ENCODE measurements around the gene SOS2.

Gene SOS2

GRCh38 chr14:50231475-50232275 is at the start of gene SOS2:
Gene SOS2 (minus strand): TSS chr14:50231578. CDS start chr14:50231283, 295 bp downstream.
- peak; percentile 74 for DNase-seq

GRCh38 chr14:50272498-50272897 is 41.1 kb upstream of the SOS2 start:
- DNase-seq: no peak

DNA sequence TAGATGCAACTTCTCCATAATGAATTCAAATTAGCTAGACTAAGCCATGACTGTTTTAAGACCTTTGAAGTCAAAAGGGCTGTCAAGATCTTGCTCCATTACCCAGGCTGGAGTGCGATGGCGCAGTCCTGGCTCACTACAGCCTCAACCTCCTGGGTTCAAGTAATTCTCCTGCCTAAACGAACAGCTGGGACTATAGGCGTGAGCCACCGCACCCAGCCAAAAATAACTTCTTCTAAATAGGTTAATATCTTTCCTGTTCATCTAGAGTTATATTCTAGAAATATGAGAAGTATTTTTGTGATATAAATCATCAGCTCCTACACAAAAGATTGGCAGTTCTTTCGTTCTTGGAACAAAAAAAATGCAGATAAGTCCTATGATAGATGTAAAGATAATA is 39.6 kb upstream of the SOS2 start:
- DNase-seq: no peak

- no peak for DNase-seq
Observed at GRCh38 chr14:50265029-50265428, 33.7 kb upstream of the SOS2 start.

DNA sequence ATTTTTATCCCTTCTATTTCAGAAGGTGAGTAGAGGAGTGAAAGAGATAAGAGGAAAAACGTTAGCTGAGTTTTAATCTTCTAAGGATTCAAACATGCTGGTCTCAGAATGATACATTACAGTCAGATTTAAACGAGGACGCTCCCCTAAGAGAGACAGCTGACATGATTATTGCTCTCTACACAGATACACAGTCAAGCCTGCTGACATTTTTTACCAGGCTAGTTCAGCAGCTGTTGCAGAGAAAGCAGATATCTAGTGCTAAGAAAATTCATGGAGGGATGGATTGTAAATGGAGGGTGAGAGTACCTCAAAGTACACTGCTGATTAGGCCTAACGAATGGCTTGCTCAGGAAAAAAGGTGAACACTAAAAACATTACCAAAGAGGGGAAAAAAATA is 31.9 kb upstream of the SOS2 start:
- no peak for DNase-seq

DNA sequence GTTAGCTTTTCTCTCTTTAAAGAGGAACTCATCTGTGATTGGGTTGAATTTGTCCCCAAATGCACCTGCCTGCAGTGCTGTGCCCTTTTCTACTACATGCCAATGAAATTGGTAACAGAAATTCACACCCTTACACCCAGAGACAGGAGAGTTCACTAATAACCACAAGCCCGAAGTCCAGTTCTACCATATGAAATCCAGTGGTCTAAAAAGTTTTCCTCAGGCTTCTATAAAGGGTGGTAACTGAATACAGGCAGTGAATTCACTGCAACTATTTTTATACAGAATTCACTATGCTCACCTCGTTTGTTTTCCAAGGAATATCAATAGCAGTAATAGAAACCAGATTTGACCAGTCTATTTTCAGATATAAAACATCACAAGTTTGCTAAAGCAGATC is 31.5 kb upstream of the SOS2 start:
- DNase-seq: no peak

- DNase-seq: peak; percentile 6
Observed at GRCh38 chr14:50260511-50260910, 29.1 kb upstream of the SOS2 start.

DNA sequence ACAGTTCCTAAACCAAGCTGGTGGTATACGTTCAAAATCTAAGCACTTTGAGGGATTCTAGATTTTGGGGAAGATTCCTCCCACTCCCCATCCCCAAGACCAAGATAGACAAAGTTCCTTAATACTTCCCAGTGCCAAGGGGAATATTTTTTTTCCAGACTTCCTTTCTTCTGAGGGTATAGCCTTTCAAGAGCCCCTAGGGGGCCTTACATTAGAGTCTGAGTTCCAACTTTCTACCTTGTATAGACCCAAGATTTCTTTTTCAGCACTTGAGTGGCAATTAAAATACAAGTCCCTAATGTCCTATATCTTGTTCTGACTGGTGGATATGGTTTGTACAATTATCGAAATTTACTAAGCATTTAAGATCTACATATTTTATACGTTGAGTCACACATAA is 28.7 kb upstream of the SOS2 start:
- DNase-seq: no peak

GRCh38 chr14:50257732-50258131 is 26.4 kb upstream of the SOS2 start:
- DNase-seq: no peak

GRCh38 chr14:50254248-50254647 is 22.9 kb upstream of the SOS2 start:
- DNase-seq: no peak

DNA sequence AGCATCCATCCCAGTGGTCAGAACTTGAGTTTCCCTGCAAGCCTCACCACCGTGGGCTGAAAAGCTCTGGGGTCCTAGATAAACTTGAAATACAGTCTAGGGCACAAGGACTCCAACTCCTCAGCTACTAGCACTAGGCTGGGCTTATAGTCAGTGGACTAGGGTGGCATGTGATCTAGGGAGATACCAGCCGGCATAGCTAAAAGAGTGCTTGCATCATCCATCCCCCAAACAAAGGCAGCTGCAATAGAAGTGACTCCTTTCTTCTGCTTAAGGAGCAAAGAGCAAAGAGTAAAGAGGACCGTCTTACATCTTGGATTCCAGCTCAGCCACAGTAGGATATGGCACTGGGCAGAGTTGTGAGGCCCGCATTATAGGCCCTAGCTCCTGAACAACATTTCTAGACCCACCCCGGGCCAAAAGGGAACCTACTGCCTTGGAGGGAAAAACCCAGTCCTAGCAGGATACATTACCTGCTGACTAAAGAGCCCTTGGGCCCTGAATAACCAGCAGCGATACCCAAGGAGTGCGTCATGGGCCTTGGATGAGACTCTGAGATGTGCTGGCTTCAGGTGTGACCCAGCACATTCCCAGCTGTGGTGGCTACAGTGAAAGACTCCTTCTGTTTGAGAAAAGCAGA is 17.9 kb upstream of the SOS2 start:
- no peak for DNase-seq

DNA sequence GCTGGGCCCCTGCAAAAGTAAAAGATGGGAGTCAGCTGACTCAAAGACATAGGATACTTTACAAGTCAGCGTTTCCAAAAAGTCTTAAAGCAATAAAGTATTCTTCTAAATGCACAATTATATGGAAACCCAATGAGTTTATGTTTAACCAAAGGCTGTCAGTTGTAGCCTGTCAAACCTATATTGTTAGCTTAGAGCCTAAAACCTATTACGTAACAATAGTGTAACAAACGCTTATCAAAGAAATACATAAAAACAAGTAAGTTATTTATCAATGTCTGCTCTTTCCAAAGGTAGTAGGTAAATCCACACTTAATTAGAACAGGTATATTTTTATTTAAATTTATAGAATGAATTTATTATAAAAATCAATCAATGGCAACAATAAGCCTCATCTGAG is 15.9 kb upstream of the SOS2 start:
- no peak for DNase-seq

DNA sequence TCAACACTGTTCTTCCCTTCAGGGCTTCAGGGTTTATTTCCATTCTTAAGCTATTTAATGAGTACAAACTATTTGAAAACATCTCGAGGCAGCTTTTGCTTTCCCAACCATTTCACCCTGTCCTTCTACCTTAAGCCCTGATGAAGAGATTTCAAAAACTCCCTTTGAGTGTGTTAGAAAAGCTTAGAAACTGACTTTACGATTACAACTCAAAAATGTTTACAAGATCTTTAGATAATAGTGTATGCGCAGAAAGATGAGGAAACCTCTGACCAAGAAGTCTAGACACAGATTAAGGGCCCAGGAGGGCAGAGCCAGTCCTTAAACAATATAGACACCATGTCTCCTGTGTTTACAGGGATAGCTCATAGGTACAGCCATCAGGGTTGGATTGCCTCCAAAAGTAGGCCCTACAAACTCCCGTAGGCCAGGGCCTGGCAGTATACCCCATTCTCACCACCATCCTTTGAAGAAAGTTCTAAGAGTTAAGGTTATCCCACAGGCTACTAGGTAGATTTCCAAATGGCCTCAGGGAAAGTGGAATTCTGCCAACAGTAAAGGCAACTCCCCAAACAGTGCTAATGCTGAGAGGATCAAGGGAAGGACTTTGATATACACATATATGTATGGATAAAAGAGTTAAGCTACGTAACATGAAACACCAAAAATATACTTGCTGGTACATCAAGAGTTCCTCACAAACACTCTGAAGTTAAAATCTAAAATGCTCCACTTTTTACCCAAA is 11.4 kb upstream of the SOS2 start:
- DNase-seq: no peak

GRCh38 chr14:50242096-50242495 is 10.7 kb upstream of the SOS2 start:
- DNase-seq: no peak

DNA sequence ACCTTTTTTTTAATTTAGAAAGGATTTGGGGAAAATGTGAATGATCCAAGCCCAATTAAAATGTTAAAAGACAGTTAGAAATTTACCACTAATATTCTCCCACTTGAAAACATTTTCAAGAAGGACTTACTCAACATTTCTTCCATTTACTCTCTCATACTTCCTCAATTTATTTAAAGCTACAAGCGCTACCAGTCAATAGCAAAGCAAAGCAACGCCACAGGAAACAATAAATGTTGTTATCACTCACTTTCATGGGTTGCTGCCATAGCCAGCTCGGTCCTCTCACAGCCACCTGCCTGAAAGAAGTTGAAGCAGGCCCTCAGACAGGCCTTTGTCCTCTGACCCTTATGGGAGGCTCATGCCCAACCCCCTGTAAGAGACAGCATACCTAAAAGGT is 6.0 kb upstream of the SOS2 start:
- DNase-seq: no peak

GRCh38 chr14:50233951-50234250 is 2.5 kb upstream of the SOS2 start:
- DNase-seq: no peak

GRCh38 chr14:50233166-50233950 is 2.0 kb upstream of the SOS2 start:
- no peak for DNase-seq

DNA sequence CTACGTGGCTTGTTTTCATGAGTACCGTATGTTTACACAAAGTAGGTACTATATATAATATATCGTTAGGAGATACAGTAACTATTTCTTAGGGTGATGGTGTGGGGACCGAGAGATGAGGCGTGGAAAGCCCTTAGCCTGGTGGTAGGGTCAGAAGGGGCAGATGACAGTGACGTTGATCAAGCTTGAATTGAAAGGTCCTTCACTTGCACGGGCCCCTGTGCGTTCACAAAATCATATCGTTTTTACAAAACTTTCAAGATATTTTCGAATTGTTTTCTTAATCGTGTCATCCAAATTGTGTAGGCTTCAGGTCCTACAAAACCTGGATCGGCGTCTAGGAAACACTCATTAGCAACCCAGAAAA is 881 bp upstream of the SOS2 start:
- no peak for DNase-seq

- no peak for DNase-seq
Observed at GRCh38 chr14:50230701-50231474, 490 bp downstream of the SOS2 start.

- DNase-seq: no peak
Observed at GRCh38 chr14:50230401-50230700, 1.0 kb downstream of the SOS2 start.

- no peak for DNase-seq
Observed at GRCh38 chr14:50229681-50230080, 1.7 kb downstream of the SOS2 start.

DNA sequence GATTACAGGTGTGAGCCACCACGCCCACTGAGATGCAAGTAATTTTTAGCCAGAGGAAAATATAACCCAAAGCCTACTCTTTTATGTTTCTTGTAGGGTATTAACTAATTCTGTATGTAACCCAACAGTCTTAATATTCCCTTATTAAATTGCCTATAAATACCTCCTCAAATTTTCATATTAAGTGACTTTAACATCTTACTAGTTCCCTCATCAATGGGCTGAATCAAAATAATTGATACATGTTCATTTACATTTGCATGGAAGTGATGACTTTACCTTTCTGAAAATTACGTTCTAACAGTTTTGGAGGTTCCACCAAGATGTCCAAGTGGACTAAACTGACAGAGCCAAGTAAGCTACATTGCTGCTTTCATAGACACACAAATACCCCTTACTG is 3.1 kb downstream of the SOS2 start:
- no peak for DNase-seq

- DNase-seq: no peak
Observed at GRCh38 chr14:50225974-50226297, 5.4 kb downstream of the SOS2 start.

All from COR-L47 (cell line).